H9 (cell line): ENCODE measurements around the gene ISYNA1. TPM values are rescaled to one million over a fixed set of nuclear protein-coding genes. Genes with fewer than 3 reads are reported as not detected.
A peak's percentile ranks its signal among the peaks of the same experiment; 100 is the strongest.

Experiments
- DNase-seq: peaks from one replicate; pipeline ENCODE4 v3.0.0-alpha.2; 2017
- H2AFZ ChIP-seq: one replicate; pipeline ENCODE4 v1.6.1; 2013; ENCODE audit warnings: mild to moderate bottlenecking, low read length, control low read depth, moderate library complexity
- H2AK5ac ChIP-seq: 2 replicates; pipeline ENCODE4 v1.6.1; 2013; ENCODE audit warnings: low read length, control low read depth, mixed read lengths; ENCODE audit not compliant: insufficient read length
- H2BK120ac ChIP-seq: one replicate; pipeline ENCODE4 v1.6.1; 2013; ENCODE audit warnings: low read depth, mild to moderate bottlenecking, low read length, control low read depth, inconsistent platforms; ENCODE audit not compliant: poor library complexity, severe bottlenecking
- H2BK12ac ChIP-seq: 2 replicates; pipeline ENCODE4 v1.6.1; 2013; ENCODE audit warnings: low read length, control low read depth, mixed read lengths, low read depth; ENCODE audit not compliant: insufficient read length
- H2BK15ac ChIP-seq: 2 replicates; pipeline ENCODE4 v1.6.1; 2013; ENCODE audit warnings: low read depth, low read length, control low read depth
- H2BK20ac ChIP-seq: one replicate; pipeline ENCODE4 v1.6.1; 2013; ENCODE audit warnings: low read depth, mild to moderate bottlenecking, low read length, control low read depth, inconsistent platforms; ENCODE audit not compliant: poor library complexity, severe bottlenecking
- H2BK5ac ChIP-seq: 2 replicates; pipeline ENCODE4 v1.6.1; 2013; ENCODE audit warnings: low read length, control low read depth, mixed read lengths; ENCODE audit not compliant: insufficient read length
- H3K14ac ChIP-seq: 2 replicates; pipeline ENCODE4 v1.6.1; 2013; ENCODE audit warnings: low read length, control low read depth; ENCODE audit not compliant: insufficient read depth
- H3K18ac ChIP-seq: 2 replicates; pipeline ENCODE4 v1.6.1; 2013; ENCODE audit warnings: low read depth, mild to moderate bottlenecking, mixed read lengths, low read length, control low read depth; ENCODE audit not compliant: insufficient read length
- H3K23ac ChIP-seq: 2 replicates; pipeline ENCODE4 v1.6.1; 2013; ENCODE audit warnings: low read length, control low read depth, mixed read lengths, low read depth; ENCODE audit not compliant: insufficient read length
- H3K23me2 ChIP-seq: 2 replicates; pipeline ENCODE4 v1.6.1; 2013; ENCODE audit warnings: low read depth, mild to moderate bottlenecking, mixed read lengths, low read length, control low read depth; ENCODE audit not compliant: insufficient read length, poor library complexity, severe bottlenecking
- H3K27ac ChIP-seq: 2 replicates; pipeline ENCODE4 v1.5.1; 2013; ENCODE audit warnings: low read length, control low read depth, mixed read lengths, low read depth; ENCODE audit not compliant: insufficient read length
- H3K27me3 ChIP-seq: 2 replicates; pipeline ENCODE4 v1.6.1; 2013; ENCODE audit warnings: low read length, control low read depth, inconsistent platforms; ENCODE audit not compliant: insufficient read depth
- H3K4ac ChIP-seq: 2 replicates; pipeline ENCODE4 v1.6.1; 2013; ENCODE audit warnings: low read depth, mild to moderate bottlenecking, control low read depth, inconsistent platforms, low read length, moderate library complexity
- H3K4me1 ChIP-seq: 2 replicates; pipeline ENCODE4 v1.6.1; 2013; ENCODE audit warnings: low read length, control low read depth, inconsistent platforms; ENCODE audit not compliant: insufficient read depth
- H3K4me2 ChIP-seq: 2 replicates; pipeline ENCODE4 v1.6.1; 2013; ENCODE audit warnings: low read length, control low read depth, mixed read lengths; ENCODE audit not compliant: insufficient read length, insufficient read depth
- H3K56ac ChIP-seq: 2 replicates; pipeline ENCODE4 v1.6.1; 2013; ENCODE audit warnings: low read depth, mild to moderate bottlenecking, mixed read lengths, low read length, control low read depth; ENCODE audit not compliant: insufficient read length
- H3K79me1 ChIP-seq: 2 replicates; pipeline ENCODE4 v1.6.1; 2013; ENCODE audit warnings: low read depth, mild to moderate bottlenecking, moderate library complexity, low read length, control low read depth, inconsistent platforms; ENCODE audit not compliant: insufficient read depth, poor library complexity, severe bottlenecking
- H3K79me2 ChIP-seq: 2 replicates; pipeline ENCODE4 v1.6.1; 2013; ENCODE audit warnings: low read length, control low read depth, inconsistent platforms; ENCODE audit not compliant: insufficient read depth
- H3K9ac ChIP-seq: 2 replicates; pipeline ENCODE4 v1.6.1; 2013; ENCODE audit warnings: low read length, control low read depth, mixed read lengths; ENCODE audit not compliant: insufficient read length; ENCODE audit errors: extremely low read depth
- H3K9me3 ChIP-seq: one replicate; pipeline ENCODE4 v1.6.1; 2013; ENCODE audit warnings: low read depth, low read length, inconsistent platforms; ENCODE audit not compliant: control insufficient read depth
- H3T11ph ChIP-seq: one replicate; pipeline ENCODE4 v1.6.1; 2013; ENCODE audit warnings: mild to moderate bottlenecking, low read length, control low read depth, inconsistent platforms
- H4K20me1 ChIP-seq: one replicate; pipeline ENCODE4 v1.6.1; 2013; ENCODE audit not compliant: control insufficient read depth, insufficient read length, insufficient read depth
- H4K5ac ChIP-seq: 2 replicates; pipeline ENCODE4 v1.6.1; 2013; ENCODE audit warnings: low read depth, mild to moderate bottlenecking, mixed read lengths, low read length, control low read depth; ENCODE audit not compliant: insufficient read length
- H4K8ac ChIP-seq: replicated peaks from 2 replicates; pipeline ENCODE4 v1.6.1; 2013; ENCODE audit warnings: low read length, control low read depth, mixed read lengths, low read depth; ENCODE audit not compliant: insufficient read length
- H4K91ac ChIP-seq: 2 replicates; pipeline ENCODE4 v1.6.1; 2013; ENCODE audit warnings: low read depth, mild to moderate bottlenecking, moderate library complexity, mixed read lengths, low read length, control low read depth; ENCODE audit not compliant: insufficient read length
- H3K27ac Mint-ChIP-seq, 3 experiments: 2 replicates in 2 of 3; 3 replicates in 1 of 3; pipeline ENCODE4 v1.8.0; 2020 to 2021; ENCODE audit warnings: mixed read lengths in 3 of 3, mild to moderate bottlenecking in 1 of 3, moderate library complexity in 1 of 3
- H3K27me3 Mint-ChIP-seq: 2 replicates; pipeline ENCODE4 v1.8.0; 2021; ENCODE audit warnings: low read depth, mild to moderate bottlenecking, moderate library complexity, mixed read lengths
- H3K36me3 Mint-ChIP-seq, 3 experiments: 2 replicates in 2 of 3; 3 replicates in 1 of 3; pipeline ENCODE4 v1.8.0; 2020 to 2021; ENCODE audit warnings: low read depth in 3 of 3, mixed read lengths in 3 of 3; ENCODE audit not compliant: insufficient read depth in 1 of 3
- H3K4me1 Mint-ChIP-seq, 2 experiments: 2 replicates each; pipeline ENCODE4 v1.8.0; 2020; ENCODE audit warnings: mixed read lengths in 2 of 2
- H3K4me3 Mint-ChIP-seq, 2 experiments: 2 replicates in 1 of 2; 3 replicates in 1 of 2; pipeline ENCODE4 v1.8.0; 2020 to 2021; ENCODE audit warnings: mild to moderate bottlenecking in 2 of 2, mixed read lengths in 2 of 2, moderate library complexity in 1 of 2
- H3K9me3 Mint-ChIP-seq, 2 experiments: 2 replicates in 1 of 2; 3 replicates in 1 of 2; pipeline ENCODE4 v1.8.0; 2020; ENCODE audit warnings: mild to moderate bottlenecking in 2 of 2, mixed read lengths in 2 of 2, moderate library complexity in 1 of 2
- CTCF ChIP-seq: fragments of 200-600 bp; sonication (generic); conservative IDR thresholded peaks from 3 replicates; pipeline ENCODE4 v1.8.0; 2021; ENCODE audit warnings: antibody characterized with exemption, mild to moderate bottlenecking
- WGBS: extraction: QIAGEN DNeasy Blood & Tissue Kit; methylation state at CpG from one replicate; pipeline ENCODE4 v1.1.7; 2013; ENCODE audit warnings: missing lambda C conversion rate, low lambda C conversion rate, mixed read lengths; ENCODE audit not compliant: insufficient read length; ENCODE audit errors: extremely low coverage; 5-methylcytosine and 5-hydroxymethylcytosine counted together
- total RNA-seq: library from RNA; stranded (reverse); gene quantifications from 2 replicates; pipeline ENCODE4 v1.2.1, GENCODE V29; 2021

Gene ISYNA1
- total RNA-seq, 1 experiment from 2014 or later: 241 TPM

GRCh38 chr19:18443406-18443805 lies 5.5 kb upstream of the ISYNA1 start:
- Histone ChIP-seq H3K27me3 (no peaks in the 10 kb centered on the region), H2BK120ac (no peak overlapping the region), H2BK5ac (no peak overlapping the region), H2BK20ac (no peak overlapping the region), H3K56ac (no peak overlapping the region), H3K9ac (no peak overlapping the region), H3K14ac (no peak overlapping the region), H3K4me1 (peaks cover 7% of the 10 kb centered on the region; the same call in 1 of the 2 replicates), H3K4me2 (no peak overlapping the region), H2AK5ac (no peak overlapping the region), H4K8ac (no peak overlapping the region), H4K91ac (no peak overlapping the region), H3T11ph (no peak overlapping the region), H3K9me3 (no peaks in the 10 kb centered on the region), H2AFZ (no peak overlapping the region), H3K79me2 (no peaks in the 10 kb centered on the region), H3K4ac (no peak overlapping the region), H3K18ac (no peak overlapping the region), H2BK12ac (no peak overlapping the region), H3K27ac (no peak overlapping the region), H4K5ac (no peak overlapping the region), H2BK15ac (no peak overlapping the region), H3K23ac (no peak overlapping the region), H3K79me1 (no peaks in the 10 kb centered on the region), H3K23me2 (peaks cover 2% of the 10 kb centered on the region), H4K20me1 (no peaks in the 10 kb centered on the region)
- Mint-ChIP-seq H3K27me3 (peaks cover 1% of the 10 kb centered on the region; the same call in 1 of the 2 replicates), H3K27ac (peak overlapping the region in 2 of 3 experiments; percentile 61 to 84; a peak in 2 of 7 replicates), H3K4me1 (peaks cover 20 to 23% of the 10 kb centered on the region in 2 experiments), H3K9me3 (peaks cover 3% of the 10 kb centered on the region in 2 experiments; a peak in 3 of 5 replicates), H3K36me3 (peaks cover 5 to 27% (median 19%) of the 10 kb centered on the region in 3 experiments; a peak in 6 of 7 replicates), H3K4me3 (no peak overlapping the region)
- no CpG with 5 or more reads among the region's 6 CpGs for WGBS
- DNase-seq: no peak
- no peak for TF ChIP-seq CTCF
